22Rv1 (cell line): ENCODE results near the gene ICE1.

ENCODE experiments used
- ZFX ChIP-seq: fragments of 450-650 bp; IDR thresholded peaks from 2 replicates; pipeline ENCODE4 v1.6.1; 2017; ENCODE audit warnings: antibody characterized with exemption, borderline replicate concordance
- TF ChIP-seq, protein P1 (sequence below): fragments of 450-650 bp; IDR thresholded peaks from 2 replicates; pipeline ENCODE4 v1.5.1; 2017; ENCODE audit warnings: mild to moderate bottlenecking

DNA sequence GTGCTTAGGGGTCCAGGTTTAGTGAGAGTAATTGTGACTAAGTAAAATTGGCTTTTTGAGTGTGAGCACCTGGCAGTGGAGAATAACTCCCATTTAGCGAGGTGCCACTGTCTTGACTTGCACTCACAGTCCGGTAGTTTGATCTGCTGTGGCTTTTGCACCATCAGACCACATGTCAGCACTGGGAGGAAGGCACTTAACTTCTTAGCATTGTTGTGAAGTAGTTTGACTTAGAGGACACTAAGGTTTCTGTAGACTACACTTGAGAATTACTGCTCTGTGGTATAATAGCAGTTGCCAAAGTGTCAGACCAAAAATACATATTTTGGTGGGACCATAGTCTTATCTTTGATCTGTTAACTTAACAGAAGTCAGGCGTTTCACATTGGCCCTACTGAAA, 63.6 kb downstream of the ICE1 start:
- TF ChIP-seq, protein P1, sequence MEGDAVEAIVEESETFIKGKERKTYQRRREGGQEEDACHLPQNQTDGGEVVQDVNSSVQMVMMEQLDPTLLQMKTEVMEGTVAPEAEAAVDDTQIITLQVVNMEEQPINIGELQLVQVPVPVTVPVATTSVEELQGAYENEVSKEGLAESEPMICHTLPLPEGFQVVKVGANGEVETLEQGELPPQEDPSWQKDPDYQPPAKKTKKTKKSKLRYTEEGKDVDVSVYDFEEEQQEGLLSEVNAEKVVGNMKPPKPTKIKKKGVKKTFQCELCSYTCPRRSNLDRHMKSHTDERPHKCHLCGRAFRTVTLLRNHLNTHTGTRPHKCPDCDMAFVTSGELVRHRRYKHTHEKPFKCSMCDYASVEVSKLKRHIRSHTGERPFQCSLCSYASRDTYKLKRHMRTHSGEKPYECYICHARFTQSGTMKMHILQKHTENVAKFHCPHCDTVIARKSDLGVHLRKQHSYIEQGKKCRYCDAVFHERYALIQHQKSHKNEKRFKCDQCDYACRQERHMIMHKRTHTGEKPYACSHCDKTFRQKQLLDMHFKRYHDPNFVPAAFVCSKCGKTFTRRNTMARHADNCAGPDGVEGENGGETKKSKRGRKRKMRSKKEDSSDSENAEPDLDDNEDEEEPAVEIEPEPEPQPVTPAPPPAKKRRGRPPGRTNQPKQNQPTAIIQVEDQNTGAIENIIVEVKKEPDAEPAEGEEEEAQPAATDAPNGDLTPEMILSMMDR, result no peak
- TF ChIP-seq ZFX, result no peak
